Stimulated activated CD4-positive, alpha-beta T cell treated with anti-CD3 and anti-CD28 coated beads, Interleukin-1b, Interleukin-23, amount 100 ng/mL, for 24 hours (primary cell): ENCODE measurements around the gene CD34.
"Not testable (repeated sequence)": the region's sequence is repeated elsewhere in the genome, so short reads cannot be mapped to it uniquely, and the experiment has no call there.

Experiments used
- DNase-seq, 4 experiments: peaks; one replicate each; pipeline ENCODE4 v3.0.0-alpha.2; 2020; ENCODE audit warnings: low read depth in 4 of 4, low spot score in 1 of 4

Gene CD34

GRCh38 chr1:207933205-207933800 is 22.4 kb upstream of the CD34 start:
- no peak for DNase-seq

GRCh38 chr1:207926984-207927383 is 16.1 kb upstream of the CD34 start:
- no peak for DNase-seq

GRCh38 chr1:207925969-207926368 is 15.0 kb upstream of the CD34 start:
- not testable (repeated sequence) for DNase-seq

GRCh38 chr1:207925210-207925609 is 14.3 kb upstream of the CD34 start:
- no peak for DNase-seq

GRCh38 chr1:207923561-207923960 is 12.6 kb upstream of the CD34 start:
- DNase-seq: no peak

GRCh38 chr1:207923121-207923520 is 12.2 kb upstream of the CD34 start:
- DNase-seq: no peak

- DNase-seq: no peak
These were observed 11.6 kb upstream of the CD34 start for GRCh38 chr1:207922554-207922953.

GRCh38 chr1:207921321-207921720 is 10.4 kb upstream of the CD34 start:
- DNase-seq: no peak

- no peak for DNase-seq
These were observed 9.6 kb upstream of the CD34 start for GRCh38 chr1:207920444-207921021.

GRCh38 chr1:207919523-207920170 is 8.7 kb upstream of the CD34 start:
- DNase-seq: no peak

- DNase-seq: no peak
These were observed 7.7 kb upstream of the CD34 start for GRCh38 chr1:207918581-207918980.

GRCh38 chr1:207918011-207918410 is 7.1 kb upstream of the CD34 start:
- DNase-seq: no peak

GRCh38 chr1:207917080-207917479 is 6.2 kb upstream of the CD34 start:
- DNase-seq: no peak

- DNase-seq: no peak
These were observed 3.0 kb upstream of the CD34 start for GRCh38 chr1:207913951-207914350.

GRCh38 chr1:207911856-207912760 is 1.2 kb upstream of the CD34 start:
- DNase-seq: no peak

- DNase-seq: no peak
These were observed 1.2 kb downstream of the CD34 start for GRCh38 chr1:207909687-207910086.

- DNase-seq: no peak
These were observed 2.7 kb downstream of the CD34 start for GRCh38 chr1:207908107-207908734.

- DNase-seq: no peak
These were observed 6.5 kb downstream of the CD34 start for GRCh38 chr1:207904391-207904790.

GRCh38 chr1:207903767-207904166 is 7.2 kb downstream of the CD34 start:
- DNase-seq: no peak

- no peak for DNase-seq
These were observed 7.9 kb downstream of the CD34 start for GRCh38 chr1:207903053-207903452.

- DNase-seq: no peak
These were observed 8.4 kb downstream of the CD34 start for GRCh38 chr1:207902566-207902965.
